NCI-H446 treated with DMSO at 0.1 percent for 48 hours (cell line): ENCODE data around the gene SYT1.
A peak's percentile ranks its signal among the peaks of the same experiment; 100 is the strongest.

Experiments used
- DNase-seq: peaks from one replicate; lab custom pipeline; 2025; lab: John Stamatoyannopoulos, UW

Gene SYT1

GRCh38 chr12:79058342-79058741, 193.8 kb downstream of the SYT1 start:
- no peak for DNase-seq

- no peak for DNase-seq
These were observed 195.0 kb downstream of the SYT1 start for GRCh38 chr12:79059557-79059956.

GRCh38 chr12:79063258-79063657, 198.7 kb downstream of the SYT1 start:
- no peak for DNase-seq

- no peak for DNase-seq
These were observed 203.4 kb downstream of the SYT1 start for GRCh38 chr12:79067977-79068376.

- no peak for DNase-seq
These were observed 204.4 kb downstream of the SYT1 start for GRCh38 chr12:79069009-79069408.

GRCh38 chr12:79071498-79071897, 206.9 kb downstream of the SYT1 start:
- no peak for DNase-seq

- DNase-seq: no peak
These were observed 208.9 kb downstream of the SYT1 start for GRCh38 chr12:79073506-79073905.

- no peak for DNase-seq
These were observed 218.0 kb downstream of the SYT1 start for GRCh38 chr12:79082595-79082994.

GRCh38 chr12:79083181-79083580, 218.6 kb downstream of the SYT1 start:
- no peak for DNase-seq

- no peak for DNase-seq
These were observed 220.6 kb downstream of the SYT1 start for GRCh38 chr12:79085106-79085682.

GRCh38 chr12:79086541-79087296, 222.1 kb downstream of the SYT1 start:
- DNase-seq: no peak

GRCh38 chr12:79098530-79098929, 234.0 kb downstream of the SYT1 start:
- DNase-seq: no peak

- DNase-seq: no peak
These were observed 244.4 kb downstream of the SYT1 start for GRCh38 chr12:79108962-79109361.

GRCh38 chr12:79114896-79115295, 250.3 kb downstream of the SYT1 start:
- no peak for DNase-seq

GRCh38 chr12:79115743-79116142, 251.2 kb downstream of the SYT1 start:
- no peak for DNase-seq

- no peak for DNase-seq
These were observed 255.2 kb downstream of the SYT1 start for GRCh38 chr12:79119796-79120195.

GRCh38 chr12:79121486-79121885, 256.9 kb downstream of the SYT1 start:
- DNase-seq: no peak

- no peak for DNase-seq
These were observed 259.8 kb downstream of the SYT1 start for GRCh38 chr12:79124385-79124784.

- DNase-seq: no peak
These were observed 260.8 kb downstream of the SYT1 start for GRCh38 chr12:79125358-79125757.

- no peak for DNase-seq
These were observed 262.7 kb downstream of the SYT1 start for GRCh38 chr12:79127271-79127751.

GRCh38 chr12:79128956-79129355, 264.4 kb downstream of the SYT1 start:
- DNase-seq: no peak

- DNase-seq: no peak
These were observed 274.3 kb downstream of the SYT1 start for GRCh38 chr12:79138872-79139271.

- DNase-seq: peak; percentile 38
These were observed 276.1 kb downstream of the SYT1 start for GRCh38 chr12:79140711-79141110.

- no peak for DNase-seq
These were observed 277.2 kb downstream of the SYT1 start for GRCh38 chr12:79141776-79142175.
